Transverse colon (tissue), 4 donors: ENCODE results near the gene SLIT3. TPM values are rescaled to one million over a fixed set of nuclear protein-coding genes. Genes with fewer than 3 reads are reported as not detected.

Experiments
- DNase-seq: peaks from one replicate; pipeline ENCODE4 v3.0.0-alpha.2; 2019
- H3K27ac ChIP-seq, 4 donors: fragments of 200-600 bp; sonication (generic); 2 replicates each; pipeline ENCODE4 v1.5.1; 2016 to 2018; ENCODE audit warnings: inconsistent platforms in 4 of 4
- H3K27me3 ChIP-seq: fragments of 200-600 bp; sonication (generic); 2 replicates; pipeline ENCODE4 v1.5.1; 2017; ENCODE audit warnings: inconsistent platforms
- H3K36me3 ChIP-seq, 4 donors: fragments of 200-600 bp; sonication (generic); 2 replicates each; pipeline ENCODE4 v1.5.1; 2017 to 2019; ENCODE audit warnings: inconsistent platforms in 4 of 4
- H3K4me1 ChIP-seq, 4 donors: fragments of 200-600 bp; sonication (generic); 2 replicates each; pipeline ENCODE4 v1.5.1; 2017 to 2020; ENCODE audit warnings: inconsistent platforms in 4 of 4
- H3K4me3 ChIP-seq, 4 donors: fragments of 200-600 bp; sonication (generic); 1 replicate in 1 of 4; 2 replicates in 3 of 4; pipeline versions ENCODE4 v1.5.1 to v1.6.1; 2017 to 2019; ENCODE audit warnings: inconsistent platforms in 4 of 4
- H3K9me3 ChIP-seq, 2 donors: fragments of 200-600 bp; sonication (generic); 2 replicates each; pipeline ENCODE4 v1.5.1; 2017 to 2019; ENCODE audit warnings: inconsistent platforms in 2 of 2
- CTCF ChIP-seq, 5 experiments: fragments of 200-600 bp in 3 of 5; fragments of 450-650 bp in 2 of 5; sonication (generic) in 3 of 5; IDR thresholded peaks; 1 replicate in 2 of 5; 2 replicates in 3 of 5; pipeline ENCODE4 v1.5.1; 2016 to 2017; ENCODE audit warnings: antibody characterized with exemption in 5 of 5, inconsistent platforms in 3 of 5, mild to moderate bottlenecking in 2 of 5, moderate library complexity in 1 of 5
- EP300 ChIP-seq: sonication (generic); formaldehyde crosslinking; IDR thresholded peaks from one replicate; pipeline ENCODE4 v1.6.1; 2017; ENCODE audit warnings: antibody characterized with exemption, low read depth
- POLR2A ChIP-seq: fragments of 450-650 bp; IDR thresholded peaks from one replicate; pipeline ENCODE4 v1.6.1; 2016; ENCODE audit warnings: antibody characterized with exemption, mild to moderate bottlenecking, moderate library complexity
- POLR2AphosphoS5 ChIP-seq, 3 donors: sonication (generic); formaldehyde crosslinking; IDR thresholded peaks; one replicate each; pipeline ENCODE4 v1.6.1; 2016; ENCODE audit warnings: antibody characterized with exemption in 3 of 3
- WGBS, 2 donors: methylation state at CpG; one replicate each; pipeline ENCODE4 v1.1.5; 2018; ENCODE audit warnings: low coverage in 1 of 2; 5-methylcytosine and 5-hydroxymethylcytosine counted together
- in situ Hi-C, 4 donors: fragments of 200-750 bp; cut with MboI; loops; one replicate each; pipeline versions ENCODE4 v1.15.0 to v1.15.1; 2017; ENCODE audit warnings: low sequenced_read_pairs in 3 of 4, low pct_ligation_motif_present in 1 of 4, low pct_unique_long_range_greater_than_20kb in 1 of 4
- intact Hi-C: fragments of 100-400 bp; cut with DNase I; formaldehyde crosslinking; loops from one replicate; pipeline ENCODE4 v1.15.1; 2023; ENCODE audit warnings: low total_unique reads
- total RNA-seq, 4 donors: library from RNA; depleted of rRNA; stranded (reverse); fragments of >200 nt; gene quantifications; one replicate each; pipeline ENCODE4 v1.1.0, GENCODE V29; 2016

Gene SLIT3
- total RNA-seq, 4 donors from 2014 or later: 6.7 to 60.5 (median 9.6) TPM

GRCh38 chr5:168953351-168953750 lies 347.6 kb downstream of the SLIT3 start:
- DNase-seq: no peak
- Histone ChIP-seq H3K4me1 (peaks cover 0 to 9% (median 0%) of the 10 kb centered on the region in 4 donors), H3K27ac (no peak overlapping the region), H3K27me3 (no peaks in the 10 kb centered on the region), H3K4me3 (no peak overlapping the region), H3K36me3 (no peaks in the 10 kb centered on the region), H3K9me3 (no peaks in the 10 kb centered on the region)
- WGBS, 2 donors: 80 to 82% methylated on average over 1 to 5 of the region's 5 CpGs
- intact Hi-C loops: no loop called here
- in situ Hi-C loops: no loop called here
- TF ChIP-seq CTCF (IDR thresholded peaks at IDR 0.05) (no peak), POLR2AphosphoS5 (IDR thresholded peaks at IDR 0.05) (no peak), EP300 (no peak), POLR2A (no peak)

- peak overlapping the region in 3 of 4 donors; percentile 16 to 66 (median 46) for H3K27ac ChIP-seq
- no peak for TF ChIP-seq EP300
- no peak for TF ChIP-seq CTCF (IDR thresholded peaks at IDR 0.05)
- TF ChIP-seq POLR2AphosphoS5 (IDR thresholded peaks at IDR 0.05): no peak
- TF ChIP-seq POLR2A: no peak
- in situ Hi-C loops: no loop called here
Measured at GRCh38 chr5:168952196-168952595, 348.7 kb downstream of the SLIT3 start.

GRCh38 chr5:168951769-168952168 lies 349.2 kb downstream of the SLIT3 start:
- intact Hi-C loops: no loop called here
- 79 to 81% methylated on average over 4 to 5 of the region's 5 CpGs for WGBS, 2 donors
- TF ChIP-seq EP300 (no peak), POLR2A (no peak), POLR2AphosphoS5 (IDR thresholded peaks at IDR 0.05) (no peak), CTCF (IDR thresholded peaks at IDR 0.05) (no peak)
- Histone ChIP-seq H3K27ac (peak overlapping the region; percentile 12 to 66 (median 31)), H3K27me3 (no peaks in the 10 kb centered on the region), H3K4me3 (no peak overlapping the region), H3K4me1 (peaks cover 0 to 9% (median 0%) of the 10 kb centered on the region in 4 donors), H3K36me3 (no peaks in the 10 kb centered on the region), H3K9me3 (no peaks in the 10 kb centered on the region)
- in situ Hi-C loops: no loop called here
- DNase-seq: no peak

More at GRCh38 chr5:168952196-168952595, 348.7 kb downstream of the SLIT3 start:
- Histone ChIP-seq H3K36me3 (no peaks in the 10 kb centered on the region), H3K4me3 (no peak overlapping the region), H3K9me3 (no peaks in the 10 kb centered on the region), H3K4me1 (peaks cover 0 to 9% (median 0%) of the 10 kb centered on the region in 4 donors), H3K27me3 (no peaks in the 10 kb centered on the region)
- WGBS, 2 donors: 53 to 61% methylated on average over 3 to 6 of the region's 6 CpGs
- DNase-seq: no peak
- intact Hi-C loops: no loop called here

GRCh38 chr5:168951356-168951755 lies 349.6 kb downstream of the SLIT3 start:
- intact Hi-C loops: no loop called here
- Histone ChIP-seq H3K36me3 (no peaks in the 10 kb centered on the region), H3K4me3 (no peak overlapping the region), H3K27ac (peak overlapping the region in 2 of 4 donors; percentile 12 to 66), H3K4me1 (peaks cover 0 to 9% (median 0%) of the 10 kb centered on the region in 4 donors), H3K9me3 (no peaks in the 10 kb centered on the region), H3K27me3 (no peaks in the 10 kb centered on the region)
- TF ChIP-seq POLR2A: no peak
- peak; percentile 35 to 76 (median 62) for TF ChIP-seq POLR2AphosphoS5 (IDR thresholded peaks at IDR 0.05)
- DNase-seq: no peak
- in situ Hi-C loops: no loop called here
- WGBS, 2 donors: 59 to 75% methylated on average over 1 of the region's 1 CpG
